Activated T-cell treated with anti-CD3 and anti-CD28 coated beads for 1 hour (primary cell): Measurements from ENCODE around the gene UBE2L6.

ENCODE experiments used
- DNase-seq: peaks from one replicate; pipeline ENCODE4 v3.0.0-alpha.2; 2020; ENCODE audit warnings: low read depth

Gene UBE2L6

GRCh38 chr11:57530215-57530595, 37.3 kb downstream of the UBE2L6 start:
- DNase-seq = peak; percentile 8

GRCh38 chr11:57529012-57529411, 38.5 kb downstream of the UBE2L6 start:
- no peak for DNase-seq

DNA sequence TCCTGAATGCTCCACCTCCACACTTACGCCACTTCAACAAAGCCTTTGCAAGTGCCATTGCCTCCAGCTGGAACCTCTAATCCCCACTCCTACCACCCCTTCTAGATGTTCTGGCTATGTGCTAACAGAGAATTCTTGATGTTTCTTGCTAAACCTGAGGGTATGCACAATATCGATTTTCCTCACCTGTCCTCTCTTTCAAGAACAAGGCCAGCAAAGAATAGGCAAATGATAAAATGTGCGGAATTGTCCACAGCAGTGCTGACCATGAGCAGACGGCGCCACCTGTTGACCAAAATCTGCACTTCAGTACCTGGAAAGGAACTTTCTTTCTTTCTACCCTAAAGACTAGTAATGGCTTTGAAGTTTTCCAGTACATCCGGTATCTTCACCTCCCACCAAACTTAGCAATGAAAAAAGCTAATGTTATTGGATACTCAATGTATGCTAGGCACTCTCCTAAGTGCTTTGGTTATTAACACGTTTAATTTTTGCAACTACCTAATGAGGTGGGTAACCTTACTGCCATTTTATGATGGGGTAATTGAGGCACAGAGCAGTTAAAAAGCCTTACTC, 40.3 kb downstream of the UBE2L6 start:
- DNase-seq = peak; percentile 72

- DNase-seq = no peak
Observed at GRCh38 chr11:57523419-57523818, 44.1 kb downstream of the UBE2L6 start.

DNA sequence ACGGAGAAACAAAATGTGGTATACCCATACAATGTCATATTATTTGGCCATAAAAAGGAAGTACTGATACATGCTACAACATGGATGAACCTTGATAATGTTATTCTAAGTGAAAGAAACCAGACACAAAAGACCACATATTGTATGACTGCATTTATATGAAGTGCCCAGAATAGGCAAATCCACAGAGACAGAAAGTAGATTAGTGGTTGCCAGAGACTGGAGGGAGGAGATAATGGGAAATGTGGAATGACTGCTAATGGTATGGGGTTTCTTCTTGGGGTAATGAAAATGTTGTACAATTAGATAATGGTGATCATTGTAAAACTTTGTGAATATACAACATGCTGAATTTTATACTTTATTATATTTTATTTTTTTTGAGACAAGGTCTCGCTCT, 46.4 kb downstream of the UBE2L6 start:
- DNase-seq = no peak

GRCh38 chr11:57516061-57516443, 51.4 kb downstream of the UBE2L6 start:
- DNase-seq = no peak

DNA sequence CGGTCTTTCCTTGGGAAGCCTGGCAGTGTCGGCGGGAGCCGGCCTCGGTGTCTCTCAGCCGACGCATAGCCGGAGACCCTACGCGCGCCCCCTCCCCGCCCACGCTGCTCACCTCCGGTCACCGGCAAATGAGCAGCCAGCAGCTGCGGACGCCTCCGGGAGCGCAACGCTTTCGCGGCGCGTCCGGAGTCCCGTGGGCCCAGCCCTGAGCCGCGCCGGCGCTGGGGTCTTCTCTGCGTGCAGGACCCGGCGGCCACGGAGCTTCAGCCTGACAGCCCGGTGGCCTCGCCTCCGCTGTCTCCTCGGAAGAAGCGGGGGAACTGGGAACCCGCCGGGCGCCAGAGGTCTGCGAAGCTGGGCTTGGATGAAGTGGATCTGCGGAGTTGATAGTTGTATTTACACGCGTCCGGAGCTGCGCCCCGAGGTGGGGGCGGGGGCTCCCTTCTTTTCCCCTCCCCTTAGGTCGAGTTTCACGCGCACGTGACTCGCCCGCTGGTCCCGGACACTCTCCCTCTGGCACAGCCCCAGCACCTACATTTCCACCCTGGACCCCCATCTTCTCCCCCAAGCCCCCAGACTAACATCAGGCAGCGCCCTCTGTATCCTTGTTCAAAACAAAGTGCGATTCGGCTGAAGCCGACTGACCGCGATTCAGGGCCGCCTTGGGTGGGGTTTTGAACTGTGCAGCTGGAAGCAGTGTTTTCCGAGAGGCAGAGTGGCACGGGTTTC, 52.0 kb downstream of the UBE2L6 start, which contains the start of gene SLC43A1:
TSS of gene SLC43A1 (minus strand) at position 371 of the 729 bp plus-strand sequence. CDS start 1,591 bp downstream, outside the sequence.
- peak; percentile 12 for DNase-seq

DNA sequence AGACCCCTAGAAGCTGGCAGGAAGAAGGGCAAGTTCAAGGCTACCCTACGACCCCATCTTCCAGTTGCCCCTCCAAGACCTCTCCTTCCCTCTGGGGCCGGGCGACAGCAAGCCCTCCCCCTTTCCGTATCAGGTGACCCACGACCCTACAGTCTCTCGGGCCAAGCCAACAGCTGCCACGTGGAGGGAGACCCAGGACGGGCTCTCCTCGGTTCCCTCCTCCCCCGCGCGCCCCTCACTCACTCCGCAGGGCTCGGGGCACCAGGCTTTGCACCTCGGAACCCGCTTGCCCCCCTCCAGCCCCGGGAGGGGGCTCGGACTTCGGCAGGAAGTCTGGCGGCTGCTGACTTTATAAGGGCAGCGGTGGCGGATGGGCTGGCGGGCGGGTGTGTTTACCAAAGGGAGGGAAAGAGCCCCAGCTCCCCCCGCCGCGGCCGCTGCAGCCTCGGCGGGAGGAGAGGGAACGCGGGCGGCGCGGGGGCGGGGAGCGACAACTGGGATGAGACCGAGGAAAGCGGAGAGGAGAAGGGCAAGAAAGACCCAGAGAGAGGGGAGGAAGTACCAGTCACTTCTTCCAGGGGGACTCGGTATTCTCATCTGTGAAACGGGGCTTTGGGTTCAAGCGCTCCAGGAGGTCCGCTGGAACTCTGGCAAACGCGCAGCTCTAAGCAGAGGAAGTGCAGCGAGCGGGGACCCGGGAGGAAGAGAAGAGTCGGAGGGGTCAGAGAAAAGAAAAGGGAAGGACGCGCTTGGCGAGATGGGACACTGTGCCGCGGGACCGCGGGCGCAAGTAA, 52.7 kb downstream of the UBE2L6 start:
- peak; percentile 52 for DNase-seq

DNA sequence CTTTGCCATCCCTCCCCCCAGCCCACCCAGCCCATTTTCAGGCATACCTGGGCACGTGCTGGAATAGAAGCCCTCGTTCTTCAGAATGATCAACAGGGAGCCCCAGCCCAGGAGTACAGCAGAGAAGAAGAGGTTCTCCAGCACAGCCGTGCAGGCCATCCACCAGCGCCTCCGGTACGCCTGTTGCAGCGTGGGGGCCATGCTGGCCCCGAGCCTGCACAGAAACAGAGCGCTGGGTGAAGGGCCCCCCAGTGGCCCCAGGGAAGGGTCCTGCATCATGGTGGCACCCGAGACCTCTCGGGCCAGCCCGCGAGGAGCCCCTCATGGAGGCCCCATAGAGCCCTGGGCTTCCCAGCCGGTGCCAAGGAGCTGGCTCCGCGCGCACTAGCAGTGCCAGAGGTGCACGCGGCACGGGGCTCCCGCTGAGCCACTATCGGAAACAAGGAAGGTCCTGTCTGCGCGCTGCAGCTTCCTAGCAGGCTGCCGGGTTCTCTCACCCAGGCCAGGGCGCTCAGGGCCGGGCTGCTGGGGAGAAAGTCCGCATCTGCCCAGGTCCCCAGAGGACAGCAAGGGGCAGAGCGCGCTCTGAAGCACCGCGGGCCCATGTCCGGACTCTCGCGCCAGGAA, 53.4 kb downstream of the UBE2L6 start:
- no peak for DNase-seq

GRCh38 chr11:57513452-57513795, 54.0 kb downstream of the UBE2L6 start:
- DNase-seq = no peak

DNA sequence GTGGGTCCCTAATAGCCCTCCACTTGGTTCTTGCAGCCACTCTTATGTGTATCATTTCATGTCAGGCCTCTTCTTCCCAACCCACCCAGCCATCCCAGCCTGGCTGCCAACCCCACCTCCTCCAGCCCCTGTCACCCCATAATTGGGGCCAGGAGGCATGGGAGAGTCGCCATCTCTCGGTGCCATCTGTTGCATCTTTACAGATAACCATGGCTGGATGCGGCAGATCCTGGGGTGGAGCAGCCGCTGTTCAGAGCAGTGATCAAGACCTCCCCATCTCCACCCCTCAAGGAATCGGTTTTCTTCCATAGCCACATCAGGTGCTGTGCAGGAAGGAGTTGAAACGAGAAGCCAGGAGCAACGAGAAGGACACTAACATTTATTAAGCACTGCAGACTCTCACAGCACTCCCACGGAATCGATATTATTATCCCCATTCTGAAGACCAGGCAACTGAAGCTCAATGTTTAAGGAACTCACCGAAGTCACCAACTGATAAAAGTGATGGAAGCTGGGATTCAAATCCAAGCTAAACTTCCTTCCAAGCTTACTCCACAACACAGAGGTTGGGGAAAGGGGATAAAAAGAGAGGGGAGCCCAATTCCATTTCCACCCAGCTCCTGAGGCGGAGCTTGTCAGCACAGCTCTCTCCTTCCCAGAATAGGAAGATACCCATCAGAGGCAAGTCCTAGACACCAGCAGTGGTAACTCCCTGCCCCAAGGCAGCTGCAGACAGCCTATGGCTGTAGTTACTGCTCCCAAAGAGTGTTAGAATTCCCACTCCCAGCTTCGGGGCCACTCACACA, 54.6 kb downstream of the UBE2L6 start:
- no peak for DNase-seq

- no peak for DNase-seq
Observed at GRCh38 chr11:57511741-57512430, 55.6 kb downstream of the UBE2L6 start.

DNA sequence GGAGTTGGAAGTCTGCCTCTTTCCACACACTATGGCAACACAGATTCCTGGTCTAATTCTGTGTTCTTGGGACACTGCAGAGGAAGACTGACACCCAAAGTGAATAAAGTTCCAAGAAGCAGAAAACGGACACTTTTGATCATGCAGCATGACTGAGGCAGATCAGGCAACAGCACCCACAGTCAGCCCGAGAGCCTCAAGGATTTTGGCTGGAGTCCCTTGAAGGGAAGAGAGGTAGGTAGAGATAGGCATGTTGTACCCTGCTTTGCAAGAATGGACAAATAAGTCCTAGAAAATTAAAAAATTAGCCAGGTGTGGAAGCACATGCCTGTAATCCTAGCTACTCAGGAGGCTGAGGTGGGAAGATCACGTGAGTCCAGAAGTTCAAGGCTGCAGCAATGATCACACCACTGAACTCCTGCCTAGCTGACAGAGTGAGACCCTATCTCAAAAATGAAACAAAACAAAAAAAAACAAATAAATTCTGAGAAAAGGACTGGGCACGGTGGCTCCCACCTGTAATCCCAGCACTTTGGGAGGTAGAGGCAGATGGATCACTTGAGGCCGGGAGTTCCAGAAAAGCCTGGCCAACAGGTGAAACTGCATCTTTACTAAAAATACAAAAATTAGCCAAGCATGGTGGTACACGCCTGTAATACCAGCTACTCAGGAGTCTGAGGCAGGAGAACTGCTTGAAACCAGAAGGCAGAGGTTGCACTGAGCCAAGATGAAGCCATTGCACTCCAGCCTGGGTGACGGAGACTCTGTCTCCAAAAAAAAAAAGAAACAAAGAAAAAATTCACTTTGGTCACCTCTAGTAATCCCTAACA, 58.9 kb downstream of the UBE2L6 start:
- no peak for DNase-seq

GRCh38 chr11:57506522-57506921, 61.0 kb downstream of the UBE2L6 start:
- no peak for DNase-seq

DNA sequence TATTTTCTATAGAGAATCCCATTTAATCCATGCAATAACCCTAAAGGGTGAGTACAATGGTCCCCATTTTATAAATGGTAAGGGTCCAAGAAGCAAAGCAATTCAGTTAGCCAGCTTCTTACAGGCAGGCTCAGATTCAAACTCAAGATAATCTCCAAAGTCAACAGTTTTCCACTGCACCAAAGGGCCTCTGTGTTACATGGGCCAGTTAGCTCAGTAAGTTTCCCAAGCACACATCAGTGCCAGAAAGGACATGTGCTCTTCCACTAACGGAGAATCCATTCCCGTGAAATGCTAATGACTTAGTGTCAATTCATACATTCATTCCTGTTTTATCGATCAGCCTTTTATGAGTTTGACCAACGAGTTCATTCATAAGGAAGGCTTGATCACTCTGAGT, 63.0 kb downstream of the UBE2L6 start:
- DNase-seq = no peak

DNA sequence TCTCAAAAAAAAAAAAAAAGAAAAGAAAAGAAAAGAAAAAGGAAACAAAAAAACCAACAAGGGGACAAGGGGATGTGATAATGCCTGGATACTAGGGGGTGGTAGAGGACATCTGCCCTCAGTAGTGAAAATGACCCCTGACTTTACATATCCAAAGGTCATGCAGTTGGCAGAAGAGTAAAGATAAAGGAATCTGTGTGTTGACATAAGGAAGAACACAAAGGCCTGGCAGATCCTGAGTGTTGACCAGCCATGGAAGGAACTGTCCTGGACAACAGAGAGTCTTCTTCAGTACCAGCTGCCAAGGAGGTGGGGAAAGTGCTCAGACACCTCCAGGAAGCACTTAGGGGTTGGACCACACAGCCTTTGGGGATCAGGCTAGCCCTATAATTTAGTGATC, 64.6 kb downstream of the UBE2L6 start:
- DNase-seq = no peak

GRCh38 chr11:57502376-57502775, 65.1 kb downstream of the UBE2L6 start:
- DNase-seq = no peak

DNA sequence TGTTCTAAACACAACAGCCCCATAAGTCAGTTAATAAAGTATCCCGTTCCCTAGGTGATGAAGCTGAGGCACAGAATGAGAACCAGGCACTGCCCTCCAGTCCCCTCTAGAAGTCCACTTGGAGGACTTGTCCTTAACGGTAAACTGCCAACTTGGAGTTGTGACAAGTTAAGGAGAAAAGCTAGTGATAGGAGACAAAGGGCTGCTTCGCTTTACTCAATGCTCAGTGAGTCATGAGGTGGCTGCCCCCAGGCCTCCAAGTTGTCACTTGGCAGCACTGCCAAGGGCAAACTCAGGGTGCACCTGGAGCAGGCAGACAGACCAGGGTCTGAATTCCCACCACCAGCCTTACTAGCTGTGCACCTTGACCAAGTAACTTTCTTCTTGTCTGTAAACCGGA, 65.5 kb downstream of the UBE2L6 start:
- DNase-seq = no peak
